ENCODE results near the gene RINL. TPM values are rescaled to one million over a fixed set of nuclear protein-coding genes. Genes with fewer than 3 reads are reported as not detected.

RINL gene
- polyA plus RNA-seq, 1 donor (not counting 4 experiments of a cell fraction or from before 2014, with no cell fraction given): 6.3 TPM

DNA sequence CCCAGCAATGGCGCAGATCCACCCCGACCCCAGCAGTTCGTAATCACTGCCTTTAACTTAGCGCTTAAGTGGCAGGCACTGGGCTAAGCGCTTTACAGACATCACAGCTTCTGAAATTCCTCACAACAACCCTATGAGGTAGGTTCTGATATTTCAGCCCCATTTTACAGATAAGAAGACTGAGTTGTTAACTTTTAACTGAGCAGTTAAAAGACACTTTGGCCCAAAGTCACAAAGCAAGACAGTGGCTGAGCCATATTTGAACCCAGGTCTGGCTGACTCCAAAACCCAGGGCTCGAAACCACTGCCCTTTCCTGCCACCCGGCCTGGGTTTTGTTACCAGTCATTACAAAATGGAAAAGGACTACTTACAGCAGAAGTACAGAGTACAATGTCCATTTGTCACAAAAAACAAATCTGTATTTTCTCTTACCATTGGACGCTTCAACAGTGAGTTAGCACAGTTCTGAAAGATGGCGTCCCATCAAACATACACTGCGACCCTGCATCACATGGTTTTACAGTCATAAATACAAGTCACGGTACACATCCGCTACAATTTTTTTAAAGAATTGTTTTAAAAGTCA, 36.8 kb downstream of the RINL start:
- Histone ChIP-seq H3K27ac (ENCODE audit: control insufficient read depth, insufficient read depth, low read length) (no peak overlapping the region), H3K79me2 (ENCODE audit: control insufficient read depth, insufficient read depth, low read length) (peaks cover 56% of the 10 kb centered on the region), H3K36me3 (ENCODE audit: control insufficient read depth in 2 of 2, extremely low read depth in 1 of 2, insufficient read depth in 2 of 2, low read length in 2 of 2) (peaks cover 59 to 75% of the 10 kb centered on the region in 2 experiments), H3K27me3 (ENCODE audit: control insufficient read depth, extremely low read depth, insufficient read depth, low read length) (no peaks in the 10 kb centered on the region), H3K4me1 (ENCODE audit: control insufficient read depth, extremely low read depth, insufficient read depth, low read length) (peaks cover 46% of the 10 kb centered on the region), H4K20me1 (ENCODE audit: control insufficient read depth, extremely low read depth, insufficient read depth, low read length) (peaks cover 19% of the 10 kb centered on the region), H3K4me3 (ENCODE audit: control insufficient read depth in 2 of 3, extremely low read depth in 1 of 3, insufficient read depth in 2 of 3, low read depth in 1 of 3, low read length in 3 of 3) (no peak overlapping the region), H3K9me3 (ENCODE audit: control insufficient read depth, low read depth, low read length) (no peaks in the 10 kb centered on the region), H3K9me1 (ENCODE audit: control insufficient read depth, extremely low read depth, insufficient read depth, low read length) (peaks cover 5% of the 10 kb centered on the region), H2AFZ (ENCODE audit: control insufficient read depth, low read length) (no peak overlapping the region), H3K4me2 (ENCODE audit: control insufficient read depth, extremely low read depth, insufficient read depth, low read depth, low read length) (no peak overlapping the region), H3K9ac (ENCODE audit: control insufficient read depth, extremely low read depth, insufficient read depth, low read length) (no peak overlapping the region)
- TF ChIP-seq, protein P1, sequence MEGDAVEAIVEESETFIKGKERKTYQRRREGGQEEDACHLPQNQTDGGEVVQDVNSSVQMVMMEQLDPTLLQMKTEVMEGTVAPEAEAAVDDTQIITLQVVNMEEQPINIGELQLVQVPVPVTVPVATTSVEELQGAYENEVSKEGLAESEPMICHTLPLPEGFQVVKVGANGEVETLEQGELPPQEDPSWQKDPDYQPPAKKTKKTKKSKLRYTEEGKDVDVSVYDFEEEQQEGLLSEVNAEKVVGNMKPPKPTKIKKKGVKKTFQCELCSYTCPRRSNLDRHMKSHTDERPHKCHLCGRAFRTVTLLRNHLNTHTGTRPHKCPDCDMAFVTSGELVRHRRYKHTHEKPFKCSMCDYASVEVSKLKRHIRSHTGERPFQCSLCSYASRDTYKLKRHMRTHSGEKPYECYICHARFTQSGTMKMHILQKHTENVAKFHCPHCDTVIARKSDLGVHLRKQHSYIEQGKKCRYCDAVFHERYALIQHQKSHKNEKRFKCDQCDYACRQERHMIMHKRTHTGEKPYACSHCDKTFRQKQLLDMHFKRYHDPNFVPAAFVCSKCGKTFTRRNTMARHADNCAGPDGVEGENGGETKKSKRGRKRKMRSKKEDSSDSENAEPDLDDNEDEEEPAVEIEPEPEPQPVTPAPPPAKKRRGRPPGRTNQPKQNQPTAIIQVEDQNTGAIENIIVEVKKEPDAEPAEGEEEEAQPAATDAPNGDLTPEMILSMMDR (optimal IDR thresholded peaks at IDR 0.05 in 1 of 3, IDR thresholded peaks at IDR 0.05 in 1 of 3, conservative IDR thresholded peaks at IDR 0.05 in 1 of 3; ENCODE audit: extremely low read depth in 1 of 3, insufficient read depth in 2 of 3, low read length in 3 of 3): no peak
- TF ChIP-seq EZH2 (IDR thresholded peaks at IDR 0.05; ENCODE audit: low read length): no peak
- FAIRE-seq (peak; percentile 17), DNase-seq (ENCODE audit: low read depth, low spot score) (no peak)
- dilution Hi-C loops (cut with MboI; ENCODE audit: extremely low pct_ligation_motif_present, low sequenced_read_pairs): no loop called here

DNA sequence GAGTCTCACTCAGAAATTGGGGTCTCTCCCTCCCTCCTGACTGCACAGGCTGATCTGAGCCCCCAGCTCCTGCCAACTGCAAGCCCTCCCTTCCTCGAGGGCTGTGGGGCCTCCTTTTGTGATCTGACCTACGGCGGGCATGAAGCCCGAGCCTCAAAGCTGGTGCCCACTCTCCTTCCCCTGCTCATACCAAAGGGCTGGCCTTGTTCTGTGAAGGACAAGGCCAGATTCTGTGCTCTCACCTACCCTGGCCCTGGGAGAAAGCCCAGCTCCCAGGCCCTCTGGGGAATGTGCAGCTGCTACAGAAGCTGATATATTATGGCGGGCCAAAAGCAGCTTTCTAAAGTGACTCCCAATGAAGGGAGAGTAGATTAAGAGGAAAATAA, 37.5 kb downstream of the RINL start:
- H4K20me1 ChIP-seq (ENCODE audit: control insufficient read depth, extremely low read depth, insufficient read depth, low read length): peaks cover 19% of the 10 kb centered on the region
- no peaks in the 10 kb centered on the region for H3K27me3 ChIP-seq (ENCODE audit: control insufficient read depth, extremely low read depth, insufficient read depth, low read length)
- H3K4me3 ChIP-seq (ENCODE audit: control insufficient read depth in 2 of 3, extremely low read depth in 1 of 3, insufficient read depth in 2 of 3, low read depth in 1 of 3, low read length in 3 of 3): no peak overlapping the region
- H3K9ac ChIP-seq (ENCODE audit: control insufficient read depth, extremely low read depth, insufficient read depth, low read length): no peak overlapping the region
- H3K9me3 ChIP-seq (ENCODE audit: control insufficient read depth, low read depth, low read length): no peaks in the 10 kb centered on the region
- H3K36me3 ChIP-seq (ENCODE audit: control insufficient read depth in 2 of 2, extremely low read depth in 1 of 2, insufficient read depth in 2 of 2, low read length in 2 of 2): peaks cover 55 to 71% of the 10 kb centered on the region in 2 experiments
- peaks cover 49% of the 10 kb centered on the region for H3K79me2 ChIP-seq (ENCODE audit: control insufficient read depth, insufficient read depth, low read length)
- dilution Hi-C loops (cut with MboI; ENCODE audit: extremely low pct_ligation_motif_present, low sequenced_read_pairs): no loop called here
- H3K4me1 ChIP-seq (ENCODE audit: control insufficient read depth, extremely low read depth, insufficient read depth, low read length): peaks cover 53% of the 10 kb centered on the region
- DNase-seq (ENCODE audit: low read depth, low spot score) (no peak), FAIRE-seq (no peak)
- no peak overlapping the region for H3K27ac ChIP-seq (ENCODE audit: control insufficient read depth, insufficient read depth, low read length)
- H3K4me2 ChIP-seq (ENCODE audit: control insufficient read depth, extremely low read depth, insufficient read depth, low read depth, low read length): no peak overlapping the region
- peaks cover 8% of the 10 kb centered on the region for H3K9me1 ChIP-seq (ENCODE audit: control insufficient read depth, extremely low read depth, insufficient read depth, low read length)
- no peak overlapping the region for H2AFZ ChIP-seq (ENCODE audit: control insufficient read depth, low read length)
- no peak for TF ChIP-seq EZH2 (IDR thresholded peaks at IDR 0.05; ENCODE audit: low read length)
- TF ChIP-seq, protein P1 (optimal IDR thresholded peaks at IDR 0.05 in 1 of 3, IDR thresholded peaks at IDR 0.05 in 1 of 3, conservative IDR thresholded peaks at IDR 0.05 in 1 of 3; ENCODE audit: extremely low read depth in 1 of 3, insufficient read depth in 2 of 3, low read length in 3 of 3): no peak
